ENCODE results near the gene LTBP3. TPM values are rescaled to one million over a fixed set of nuclear protein-coding genes. Genes with fewer than 3 reads are reported as not detected.

LTBP3 gene
- total and polyA plus RNA-seq, 2 donors (not counting 3 experiments of a cell fraction or from before 2014, with no cell fraction given) = 120 to 209 TPM

DNA sequence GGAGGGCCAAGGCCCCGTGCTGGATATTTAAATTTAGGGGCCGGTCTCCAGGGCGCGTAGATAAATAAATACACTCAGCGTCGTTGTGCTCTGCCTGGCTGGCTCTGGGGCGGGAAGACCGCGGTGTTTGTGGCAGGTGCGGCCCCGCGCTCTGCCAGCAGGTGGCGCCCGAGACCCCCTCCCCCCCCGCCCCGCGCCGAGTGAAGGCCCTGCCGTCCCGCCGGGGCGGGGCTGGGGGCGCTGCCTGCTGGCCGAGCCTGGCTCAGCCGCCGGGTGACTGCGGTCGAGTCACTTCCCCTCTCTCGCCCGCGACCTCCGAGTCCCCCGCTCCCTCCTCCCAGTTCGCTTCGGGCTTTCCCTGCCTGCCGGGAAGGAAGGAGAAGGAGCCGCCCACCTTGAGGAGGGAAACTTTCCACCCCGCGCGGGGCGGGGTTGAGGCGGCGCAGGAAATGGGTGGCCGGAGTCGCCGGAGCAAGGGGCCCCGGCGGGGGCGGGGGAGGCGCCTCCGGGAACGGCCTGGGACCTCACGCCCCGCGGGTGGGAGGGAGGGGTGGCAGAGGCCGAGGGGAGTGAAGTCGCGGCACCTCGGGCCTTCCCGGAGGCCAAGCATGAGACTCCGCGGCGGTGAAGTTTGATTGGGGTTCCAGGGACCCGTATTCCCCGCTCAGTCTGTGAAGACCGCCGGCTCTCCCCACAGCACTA lies 16.1 kb upstream of the LTBP3 start:
- intact Hi-C loops (cut with micrococcal nuclease) = loop anchor here (1.0 to 5.0 kb wide), 5 partner anchors 14 to 192 kb away; partner anchors contain the start of genes LTBP3, PCNX3 and SLC25A45
- no peaks in the 10 kb centered on the region for H3K9me1 ChIP-seq (replicated peaks; ENCODE audit: control insufficient read depth, extremely low read depth, insufficient read depth, low read length)
- FAIRE-seq = peak; percentile 97

More for the DNA sequence above, 16.1 kb upstream of the LTBP3 start:
- ChIA-PET CTCF (interaction anchor here (1.8 to 9.7 kb wide), 3 partner anchors 16 to 33 kb away, joined by 10 to 167 read pairs (median 146); partner anchors contain the start of gene LTBP3), POLR2A (no interaction called here)
- H3K9me3 ChIP-seq (replicated peaks; ENCODE audit: control insufficient read depth, insufficient read depth, low read length) = no peaks in the 10 kb centered on the region
- H2AFZ ChIP-seq (ENCODE audit: low read depth, low read length) = no peak overlapping the region
- H3K36me3 ChIP-seq (ENCODE audit: control insufficient read depth in 2 of 2, extremely low read depth in 1 of 2, insufficient read depth in 2 of 2, low read length in 2 of 2) = no peaks in the 10 kb centered on the region
- peaks cover 25% of the 10 kb centered on the region for H3K79me2 ChIP-seq (ENCODE audit: control insufficient read depth, insufficient read depth, low read length)
- peak overlapping the region in 2 of 3 experiments; percentile 31 to 65 for H3K4me3 ChIP-seq (replicated peaks in 1 of 3; ENCODE audit: insufficient read depth in 1 of 3, low read depth in 1 of 3, low read length in 3 of 3)
- H3K27me3 ChIP-seq (ENCODE audit: control insufficient read depth in 2 of 2, insufficient read depth in 2 of 2, low read length in 2 of 2) = no peaks in the 10 kb centered on the region
- peak overlapping the region; percentile 68 for H3K4me2 ChIP-seq (ENCODE audit: insufficient read depth, low read length)
- H3K9ac ChIP-seq (replicated peaks; ENCODE audit: extremely low read depth, insufficient read depth, low read length) = no peak overlapping the region
- BruUV-seq (replicated peaks) = no TSS peak
- dilution Hi-C loops (cut with MboI; ENCODE audit: extremely low pct_ligation_motif_present, low sequenced_read_pairs) = no loop called here
- peak; percentile 96 for DNase-seq (ENCODE audit: low read depth, low spot score)
- peak; percentile 59 for TF ChIP-seq FOS (IDR thresholded peaks at IDR 0.05; ENCODE audit: borderline replicate concordance, insufficient read depth, low read length)
- TF ChIP-seq EZH2 (IDR thresholded peaks at IDR 0.05; ENCODE audit: borderline replicate concordance, low read depth, low read length, severe bottlenecking) = no peak
- TF ChIP-seq, protein P1, sequence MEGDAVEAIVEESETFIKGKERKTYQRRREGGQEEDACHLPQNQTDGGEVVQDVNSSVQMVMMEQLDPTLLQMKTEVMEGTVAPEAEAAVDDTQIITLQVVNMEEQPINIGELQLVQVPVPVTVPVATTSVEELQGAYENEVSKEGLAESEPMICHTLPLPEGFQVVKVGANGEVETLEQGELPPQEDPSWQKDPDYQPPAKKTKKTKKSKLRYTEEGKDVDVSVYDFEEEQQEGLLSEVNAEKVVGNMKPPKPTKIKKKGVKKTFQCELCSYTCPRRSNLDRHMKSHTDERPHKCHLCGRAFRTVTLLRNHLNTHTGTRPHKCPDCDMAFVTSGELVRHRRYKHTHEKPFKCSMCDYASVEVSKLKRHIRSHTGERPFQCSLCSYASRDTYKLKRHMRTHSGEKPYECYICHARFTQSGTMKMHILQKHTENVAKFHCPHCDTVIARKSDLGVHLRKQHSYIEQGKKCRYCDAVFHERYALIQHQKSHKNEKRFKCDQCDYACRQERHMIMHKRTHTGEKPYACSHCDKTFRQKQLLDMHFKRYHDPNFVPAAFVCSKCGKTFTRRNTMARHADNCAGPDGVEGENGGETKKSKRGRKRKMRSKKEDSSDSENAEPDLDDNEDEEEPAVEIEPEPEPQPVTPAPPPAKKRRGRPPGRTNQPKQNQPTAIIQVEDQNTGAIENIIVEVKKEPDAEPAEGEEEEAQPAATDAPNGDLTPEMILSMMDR (IDR thresholded peaks at IDR 0.05; ENCODE audit: extremely low read depth in 1 of 2, insufficient read depth in 1 of 2, low read depth in 1 of 2, low read length in 2 of 2) = peak; percentile 79 to 87
- peak; percentile 96 for TF ChIP-seq POLR2AphosphoS5 (IDR thresholded peaks at IDR 0.05; ENCODE audit: insufficient read depth, low read depth, low read length)
- no peak for TF ChIP-seq GATA2 (IDR thresholded peaks at IDR 0.05; ENCODE audit: insufficient read depth, insufficient read length, low read depth, low read length)
- no peak for TF ChIP-seq POLR2A (IDR thresholded peaks at IDR 0.05; ENCODE audit: low read depth, low read length)
- no peak for TF ChIP-seq JUN (IDR thresholded peaks at IDR 0.05; ENCODE audit: borderline replicate concordance, insufficient read depth, insufficient read length, low read depth)
- no peak for TF ChIP-seq MYC (IDR thresholded peaks at IDR 0.05; ENCODE audit: low read depth, low read length)
- TF ChIP-seq, protein P2, sequence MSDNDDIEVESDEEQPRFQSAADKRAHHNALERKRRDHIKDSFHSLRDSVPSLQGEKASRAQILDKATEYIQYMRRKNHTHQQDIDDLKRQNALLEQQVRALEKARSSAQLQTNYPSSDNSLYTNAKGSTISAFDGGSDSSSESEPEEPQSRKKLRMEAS (IDR thresholded peaks at IDR 0.05; ENCODE audit: insufficient read depth, insufficient read length) = no peak
- peaks cover 54% of the 10 kb centered on the region for H3K4me1 ChIP-seq (ENCODE audit: control insufficient read depth, extremely low read depth, insufficient read depth, low read length)
- H4K20me1 ChIP-seq (replicated peaks; ENCODE audit: control insufficient read depth, extremely low read depth, insufficient read depth, low read length) = no peaks in the 10 kb centered on the region
- H3K27ac ChIP-seq (ENCODE audit: insufficient read depth, low read depth, low read length) = peak overlapping the region; percentile 45

All from endothelial cell of umbilical vein (primary cell).